ENCODE data around the gene VAV3.

VAV3 gene

GRCh38 chr1:107835151-107835670, 129.8 kb downstream of the VAV3 start:
- TF ChIP-seq, protein P1, sequence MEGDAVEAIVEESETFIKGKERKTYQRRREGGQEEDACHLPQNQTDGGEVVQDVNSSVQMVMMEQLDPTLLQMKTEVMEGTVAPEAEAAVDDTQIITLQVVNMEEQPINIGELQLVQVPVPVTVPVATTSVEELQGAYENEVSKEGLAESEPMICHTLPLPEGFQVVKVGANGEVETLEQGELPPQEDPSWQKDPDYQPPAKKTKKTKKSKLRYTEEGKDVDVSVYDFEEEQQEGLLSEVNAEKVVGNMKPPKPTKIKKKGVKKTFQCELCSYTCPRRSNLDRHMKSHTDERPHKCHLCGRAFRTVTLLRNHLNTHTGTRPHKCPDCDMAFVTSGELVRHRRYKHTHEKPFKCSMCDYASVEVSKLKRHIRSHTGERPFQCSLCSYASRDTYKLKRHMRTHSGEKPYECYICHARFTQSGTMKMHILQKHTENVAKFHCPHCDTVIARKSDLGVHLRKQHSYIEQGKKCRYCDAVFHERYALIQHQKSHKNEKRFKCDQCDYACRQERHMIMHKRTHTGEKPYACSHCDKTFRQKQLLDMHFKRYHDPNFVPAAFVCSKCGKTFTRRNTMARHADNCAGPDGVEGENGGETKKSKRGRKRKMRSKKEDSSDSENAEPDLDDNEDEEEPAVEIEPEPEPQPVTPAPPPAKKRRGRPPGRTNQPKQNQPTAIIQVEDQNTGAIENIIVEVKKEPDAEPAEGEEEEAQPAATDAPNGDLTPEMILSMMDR (IDR thresholded peaks at IDR 0.05), result no peak
- no peak for TF ChIP-seq ZFX (IDR thresholded peaks at IDR 0.05; ENCODE audit: borderline replicate concordance)
- H3K27ac ChIP-seq, result no peak overlapping the region

GRCh38 chr1:107833061-107833460, 131.9 kb downstream of the VAV3 start:
- TF ChIP-seq ZFX (IDR thresholded peaks at IDR 0.05; ENCODE audit: borderline replicate concordance), result no peak
- TF ChIP-seq, protein P1 (IDR thresholded peaks at IDR 0.05), result no peak
- no peak overlapping the region for H3K27ac ChIP-seq

DNA sequence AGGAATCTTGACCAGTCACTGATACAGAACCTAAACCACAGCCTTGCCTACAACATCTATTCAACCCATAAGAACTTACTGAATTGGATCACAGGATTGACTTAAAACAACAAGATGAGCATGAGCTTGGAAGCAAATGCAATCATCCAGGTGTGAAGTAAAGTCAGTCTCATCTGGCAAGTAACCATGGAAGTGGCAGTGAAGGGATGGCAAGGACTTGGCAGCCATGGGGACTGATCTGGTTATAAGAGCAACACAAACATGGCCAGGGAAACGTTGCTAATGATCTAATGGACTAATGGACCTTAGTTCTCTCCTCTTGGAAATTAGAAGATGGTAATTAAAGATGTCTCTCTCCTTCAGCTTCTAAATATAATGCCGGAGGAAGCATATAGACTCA, 133.1 kb downstream of the VAV3 start:
- no peak overlapping the region for H3K27ac ChIP-seq
- TF ChIP-seq ZFX (IDR thresholded peaks at IDR 0.05; ENCODE audit: borderline replicate concordance), result no peak
- TF ChIP-seq, protein P1 (IDR thresholded peaks at IDR 0.05), result no peak

DNA sequence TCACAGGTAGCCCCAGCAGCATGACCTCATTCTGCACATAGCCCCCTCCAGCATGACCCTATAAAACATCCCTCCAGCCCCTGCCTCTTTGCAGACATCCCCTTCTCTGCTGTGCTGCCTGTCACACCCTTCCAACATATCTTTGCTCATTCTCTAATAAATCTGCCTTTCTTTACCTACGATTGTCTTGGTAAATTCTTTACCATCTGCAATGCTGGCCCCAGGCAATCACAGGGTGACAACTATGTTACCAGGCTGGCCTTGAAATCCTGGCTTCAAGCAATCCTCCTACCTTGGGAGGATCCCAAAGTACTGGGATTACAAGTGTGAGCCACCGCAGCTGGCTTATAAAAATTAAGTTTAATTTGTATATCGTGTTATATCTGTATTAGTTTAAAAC, 134.5 kb downstream of the VAV3 start:
- no peak overlapping the region for H3K27ac ChIP-seq
- TF ChIP-seq, protein P1 (IDR thresholded peaks at IDR 0.05), result no peak
- TF ChIP-seq ZFX (IDR thresholded peaks at IDR 0.05; ENCODE audit: borderline replicate concordance), result no peak

GRCh38 chr1:107830075-107830474, 134.9 kb downstream of the VAV3 start:
- no peak overlapping the region for H3K27ac ChIP-seq
- TF ChIP-seq ZFX (IDR thresholded peaks at IDR 0.05; ENCODE audit: borderline replicate concordance), result no peak
- TF ChIP-seq, protein P1 (IDR thresholded peaks at IDR 0.05), result no peak

DNA sequence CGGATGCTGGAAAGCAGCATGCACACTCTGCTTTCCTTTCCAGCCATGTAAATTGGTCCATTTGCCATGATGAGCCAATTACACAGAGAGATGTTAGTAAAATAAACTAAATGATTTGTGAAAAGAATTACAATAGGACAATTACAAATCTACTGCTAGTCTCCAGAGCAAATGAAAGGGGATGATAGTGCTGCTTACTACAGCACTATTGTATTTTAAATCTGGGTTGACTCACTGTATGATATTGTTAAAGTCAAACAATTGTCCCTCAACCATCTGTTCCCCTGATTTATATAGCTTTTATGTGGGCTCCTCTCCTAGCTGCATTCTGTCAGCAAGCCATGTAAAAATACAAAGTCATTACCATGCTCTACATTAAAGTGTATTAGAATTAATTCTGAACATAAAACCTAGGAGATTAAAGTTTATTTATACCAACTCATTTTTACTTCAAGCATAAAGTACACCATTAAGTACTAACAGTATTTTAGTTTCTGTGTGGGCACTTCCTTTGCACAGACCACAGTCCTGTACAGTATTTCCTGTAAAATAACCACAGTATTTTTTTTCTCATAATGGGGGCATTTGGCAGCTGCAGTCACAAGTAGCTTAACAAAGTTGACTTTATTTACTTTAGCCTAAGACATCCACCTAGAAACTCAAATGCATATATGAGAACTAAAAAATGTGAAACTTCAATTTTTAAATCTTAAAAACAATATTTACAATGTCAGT, 135.8 kb downstream of the VAV3 start:
- no peak overlapping the region for H3K27ac ChIP-seq
- TF ChIP-seq, protein P1 (IDR thresholded peaks at IDR 0.05), result no peak
- no peak for TF ChIP-seq ZFX (IDR thresholded peaks at IDR 0.05; ENCODE audit: borderline replicate concordance)

GRCh38 chr1:107824946-107825345, 140.0 kb downstream of the VAV3 start:
- TF ChIP-seq, protein P1 (IDR thresholded peaks at IDR 0.05), result no peak
- no peak for TF ChIP-seq ZFX (IDR thresholded peaks at IDR 0.05; ENCODE audit: borderline replicate concordance)
- no peak overlapping the region for H3K27ac ChIP-seq

Data from 22Rv1 (cell line).